ENCODE results near the gene TRABD2A. TPM values are rescaled to one million over a fixed set of nuclear protein-coding genes. Genes with fewer than 3 reads are reported as not detected.

TRABD2A gene
- total and polyA plus RNA-seq, 2 of the 13 experiments (the other 11 are each of a cell fraction or from before 2014, with no cell fraction given), result 0.15 TPM; not detected in 1

GRCh38 chr2:84919885-84920580 is 39.1 kb upstream of the TRABD2A start (continued):
- TF ChIP-seq, protein P1, sequence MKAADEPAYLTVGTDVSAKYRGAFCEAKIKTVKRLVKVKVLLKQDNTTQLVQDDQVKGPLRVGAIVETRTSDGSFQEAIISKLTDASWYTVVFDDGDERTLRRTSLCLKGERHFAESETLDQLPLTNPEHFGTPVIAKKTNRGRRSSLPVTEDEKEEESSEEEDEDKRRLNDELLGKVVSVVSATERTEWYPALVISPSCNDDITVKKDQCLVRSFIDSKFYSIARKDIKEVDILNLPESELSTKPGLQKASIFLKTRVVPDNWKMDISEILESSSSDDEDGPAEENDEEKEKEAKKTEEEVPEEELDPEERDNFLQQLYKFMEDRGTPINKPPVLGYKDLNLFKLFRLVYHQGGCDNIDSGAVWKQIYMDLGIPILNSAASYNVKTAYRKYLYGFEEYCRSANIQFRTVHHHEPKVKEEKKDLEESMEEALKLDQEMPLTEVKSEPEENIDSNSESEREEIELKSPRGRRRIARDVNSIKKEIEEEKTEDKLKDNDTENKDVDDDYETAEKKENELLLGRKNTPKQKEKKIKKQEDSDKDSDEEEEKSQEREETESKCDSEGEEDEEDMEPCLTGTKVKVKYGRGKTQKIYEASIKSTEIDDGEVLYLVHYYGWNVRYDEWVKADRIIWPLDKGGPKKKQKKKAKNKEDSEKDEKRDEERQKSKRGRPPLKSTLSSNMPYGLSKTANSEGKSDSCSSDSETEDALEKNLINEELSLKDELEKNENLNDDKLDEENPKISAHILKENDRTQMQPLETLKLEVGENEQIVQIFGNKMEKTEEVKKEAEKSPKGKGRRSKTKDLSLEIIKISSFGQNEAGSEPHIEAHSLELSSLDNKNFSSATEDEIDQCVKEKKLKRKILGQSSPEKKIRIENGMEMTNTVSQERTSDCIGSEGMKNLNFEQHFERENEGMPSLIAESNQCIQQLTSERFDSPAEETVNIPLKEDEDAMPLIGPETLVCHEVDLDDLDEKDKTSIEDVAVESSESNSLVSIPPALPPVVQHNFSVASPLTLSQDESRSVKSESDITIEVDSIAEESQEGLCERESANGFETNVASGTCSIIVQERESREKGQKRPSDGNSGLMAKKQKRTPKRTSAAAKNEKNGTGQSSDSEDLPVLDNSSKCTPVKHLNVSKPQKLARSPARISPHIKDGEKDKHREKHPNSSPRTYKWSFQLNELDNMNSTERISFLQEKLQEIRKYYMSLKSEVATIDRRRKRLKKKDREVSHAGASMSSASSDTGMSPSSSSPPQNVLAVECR (CRISPR knock-in tag; IDR thresholded peaks at IDR 0.05; ENCODE audit: borderline replicate concordance), result no peak
- no peak for TF ChIP-seq SP4 (CRISPR knock-in tag; IDR thresholded peaks at IDR 0.05)
- TF ChIP-seq TFE3 (CRISPR knock-in tag; IDR thresholded peaks at IDR 0.05), result peak; percentile 27; the same call in 1 of the 2 replicates
- no peak for TF ChIP-seq ZNF224 (CRISPR knock-in tag; IDR thresholded peaks at IDR 0.05)
- TF ChIP-seq THAP9 (CRISPR knock-in tag; IDR thresholded peaks at IDR 0.05; ENCODE audit: borderline replicate concordance), result no peak
- peak; percentile 49; the same call in 1 of the 2 replicates for TF ChIP-seq THAP11 (CRISPR knock-in tag; IDR thresholded peaks at IDR 0.05)
- TF ChIP-seq NFIB (CRISPR knock-in tag; IDR thresholded peaks at IDR 0.05; ENCODE audit: borderline replicate concordance), result no peak
- no peak for TF ChIP-seq ZUFSP (CRISPR knock-in tag; IDR thresholded peaks at IDR 0.05; ENCODE audit: borderline replicate concordance)
- no peak for TF ChIP-seq ZNF773 (CRISPR knock-in tag; IDR thresholded peaks at IDR 0.05; ENCODE audit: borderline replicate concordance)
- TF ChIP-seq TOE1 (CRISPR knock-in tag; IDR thresholded peaks at IDR 0.05), result no peak
- TF ChIP-seq ZNF607 (CRISPR knock-in tag; IDR thresholded peaks at IDR 0.05; ENCODE audit: borderline replicate concordance), result 0 out of 2 replicates have a peak, but pooled peaks have one; percentile 2
- TF ChIP-seq SIX1 (CRISPR knock-in tag; IDR thresholded peaks at IDR 0.05; ENCODE audit: borderline replicate concordance), result no peak
- peak; percentile 28; the same call in 1 of the 2 replicates for TF ChIP-seq ZNF263 (CRISPR knock-in tag; IDR thresholded peaks at IDR 0.05)
- no peak for TF ChIP-seq ZNF83 (CRISPR knock-in tag; IDR thresholded peaks at IDR 0.05; ENCODE audit: borderline replicate concordance)
- TF ChIP-seq NFYB (CRISPR knock-in tag; IDR thresholded peaks at IDR 0.05), result peak; percentile 58
- TF ChIP-seq ISX (CRISPR knock-in tag; conservative IDR thresholded peaks at IDR 0.05), result no peak
- TF ChIP-seq NFYC (CRISPR knock-in tag; IDR thresholded peaks at IDR 0.05), result no peak
- TF ChIP-seq MED1 (CRISPR knock-in tag; IDR thresholded peaks at IDR 0.05), result peak; percentile 40; the same call in 1 of the 2 replicates
- TF ChIP-seq TBP (CRISPR knock-in tag; IDR thresholded peaks at IDR 0.05), result no peak
- no peak for TF ChIP-seq ZNF737 (CRISPR knock-in tag; IDR thresholded peaks at IDR 0.05; ENCODE audit: borderline replicate concordance)
